Measurements from ENCODE around the gene TSC2.
"Not testable (repeated sequence)": the region's sequence is repeated elsewhere in the genome, so short reads cannot be mapped to it uniquely, and the experiment has no call there.

TSC2 gene

DNA sequence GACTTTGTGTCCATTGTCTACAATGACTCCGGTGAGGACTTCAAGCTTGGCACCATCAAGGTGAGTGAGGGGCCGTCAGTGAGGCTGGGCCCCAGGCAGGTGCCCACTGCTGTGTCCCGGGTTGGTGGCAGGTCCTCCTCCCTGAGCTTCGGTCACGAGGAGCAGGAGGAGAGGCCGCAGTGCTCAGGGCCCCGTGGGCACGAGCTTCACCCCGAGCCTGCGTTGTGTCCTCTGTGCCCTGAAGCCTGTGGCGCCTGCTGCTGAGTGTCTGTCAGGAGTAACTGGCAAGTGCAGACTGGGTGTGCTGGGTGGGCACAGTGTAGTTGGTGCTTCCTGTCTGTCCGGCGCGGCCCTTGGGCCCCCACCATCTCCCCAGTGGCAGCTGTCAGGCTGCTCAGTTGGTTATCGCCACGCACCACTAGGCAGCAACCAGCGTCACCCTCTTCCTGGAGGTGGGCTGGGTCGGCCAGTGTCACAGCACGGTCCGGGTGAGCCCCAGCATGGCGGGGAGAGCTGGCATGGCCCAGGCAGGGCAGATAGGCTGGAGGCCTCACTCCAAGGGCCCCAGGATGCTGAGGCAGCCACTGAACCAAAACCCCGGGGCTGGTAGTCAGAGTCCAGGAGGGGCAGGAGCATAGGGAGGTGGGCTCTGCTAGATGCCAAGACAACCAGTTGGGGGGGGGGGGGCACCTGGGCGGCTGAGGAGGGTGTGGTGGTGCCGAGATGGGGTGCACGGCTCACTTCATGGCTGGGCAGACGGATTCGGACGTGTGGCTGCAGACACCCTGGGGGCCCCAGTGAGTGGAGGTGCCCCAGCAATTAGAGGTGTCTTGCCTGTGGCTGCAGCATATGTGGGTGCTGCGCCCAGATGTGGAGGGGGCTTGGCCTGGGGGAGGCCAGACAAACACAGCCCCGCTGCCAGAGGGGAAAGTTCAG lies 39.3 kb downstream of the TSC2 start:
- DNase-seq = no peak

DNA sequence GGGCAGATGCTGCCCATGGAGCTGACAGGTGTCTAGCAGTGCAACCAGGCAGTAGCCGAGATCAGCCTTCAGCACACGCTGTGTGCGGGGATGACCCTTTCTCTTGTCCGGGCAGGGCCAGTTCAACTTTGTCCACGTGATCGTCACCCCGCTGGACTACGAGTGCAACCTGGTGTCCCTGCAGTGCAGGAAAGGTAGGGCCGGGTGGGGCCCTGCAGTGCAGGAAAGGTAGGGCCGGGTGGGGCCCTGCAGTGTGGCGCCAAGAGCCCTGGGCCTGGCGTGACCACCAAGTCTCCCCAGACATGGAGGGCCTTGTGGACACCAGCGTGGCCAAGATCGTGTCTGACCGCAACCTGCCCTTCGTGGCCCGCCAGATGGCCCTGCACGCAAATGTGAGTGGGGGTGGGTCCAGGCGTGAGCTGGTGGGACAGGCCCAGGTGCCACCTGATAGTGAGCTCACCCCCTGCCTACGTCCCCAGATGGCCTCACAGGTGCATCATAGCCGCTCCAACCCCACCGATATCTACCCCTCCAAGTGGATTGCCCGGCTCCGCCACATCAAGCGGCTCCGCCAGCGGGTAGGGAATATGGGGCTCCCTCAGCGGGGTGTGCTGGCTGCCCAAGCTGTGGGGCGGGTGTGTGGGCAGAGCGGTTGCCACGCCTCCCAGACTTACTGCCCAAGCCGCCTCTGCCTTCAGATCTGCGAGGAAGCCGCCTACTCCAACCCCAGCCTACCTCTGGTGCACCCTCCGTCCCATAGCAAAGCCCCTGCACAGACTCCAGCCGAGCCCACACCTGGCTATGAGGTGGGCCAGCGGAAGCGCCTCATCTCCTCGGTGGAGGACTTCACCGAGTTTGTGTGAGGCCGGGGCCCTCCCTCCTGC lies 40.2 kb downstream of the TSC2 start:
- no peak for DNase-seq

DNA sequence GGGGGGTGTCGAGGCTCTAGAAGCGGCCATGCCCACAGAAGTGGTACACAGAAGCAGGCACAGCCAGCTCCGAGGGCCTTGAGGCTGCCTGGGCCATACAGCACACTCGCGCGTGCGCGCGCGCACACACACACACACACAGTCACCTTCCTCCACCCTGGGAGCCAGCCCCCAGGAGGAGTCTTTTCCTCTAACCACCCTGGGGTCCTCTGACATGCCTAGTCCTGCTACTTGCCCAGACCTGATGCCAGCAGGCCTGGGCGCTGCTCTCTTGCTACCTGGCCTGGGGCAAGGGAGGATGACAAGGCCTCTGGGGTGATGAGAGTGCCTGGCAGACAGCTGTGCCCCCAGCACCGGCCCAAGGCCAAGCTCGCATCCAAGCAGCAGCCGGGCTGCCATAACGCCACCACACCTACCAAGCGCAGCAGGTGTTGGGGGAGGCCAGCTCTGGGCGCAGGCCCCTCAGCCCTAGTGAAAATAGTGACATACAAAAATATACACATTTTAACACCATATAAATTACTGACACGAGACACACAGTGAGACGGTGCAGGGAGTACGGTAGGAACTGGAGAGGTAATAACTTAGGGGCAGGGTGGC lies 41.1 kb downstream of the TSC2 start:
- no peak for DNase-seq

DNA sequence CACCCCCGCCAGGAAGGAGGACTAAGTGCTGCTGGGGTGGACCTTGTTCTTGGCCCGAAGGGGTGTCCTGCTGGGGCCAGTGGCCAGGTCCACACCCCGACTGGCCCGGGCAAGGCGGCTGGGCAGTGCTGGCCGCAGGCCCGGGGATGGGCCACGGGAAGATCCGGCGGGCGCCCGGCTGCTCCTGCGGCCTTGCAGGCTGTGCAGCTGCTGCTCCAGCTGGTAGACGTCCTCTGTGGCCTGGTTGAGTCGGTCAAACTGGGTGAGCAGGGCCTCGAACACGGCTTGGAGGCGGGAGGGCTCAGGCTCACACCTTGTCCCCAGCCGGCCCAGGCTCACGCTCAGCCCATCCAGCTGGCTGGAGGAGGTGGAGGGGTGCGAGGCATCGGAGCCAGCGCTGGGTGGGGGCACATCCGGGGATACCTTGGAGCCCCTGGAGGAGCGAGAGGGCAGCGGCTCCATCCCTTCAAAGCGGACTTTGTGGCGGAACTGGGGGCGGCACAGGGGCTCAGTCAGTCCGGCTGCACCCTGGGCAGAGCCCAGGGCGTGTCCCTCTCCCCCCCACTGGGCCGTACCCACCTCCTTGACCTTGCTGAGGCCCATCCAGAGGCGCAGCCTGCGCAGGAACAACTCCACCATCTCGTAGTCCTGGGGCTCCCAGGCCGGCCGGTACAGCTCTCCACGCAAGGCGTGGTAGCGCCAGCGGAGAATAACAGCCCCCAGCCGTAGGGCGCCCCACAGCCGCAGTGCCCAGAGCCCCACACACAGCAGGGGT lies 42.1 kb downstream of the TSC2 start:
- no peak for DNase-seq

- no peak for DNase-seq
These were observed 42.6 kb downstream of the TSC2 start for GRCh38 chr16:2090481-2090776.

DNA sequence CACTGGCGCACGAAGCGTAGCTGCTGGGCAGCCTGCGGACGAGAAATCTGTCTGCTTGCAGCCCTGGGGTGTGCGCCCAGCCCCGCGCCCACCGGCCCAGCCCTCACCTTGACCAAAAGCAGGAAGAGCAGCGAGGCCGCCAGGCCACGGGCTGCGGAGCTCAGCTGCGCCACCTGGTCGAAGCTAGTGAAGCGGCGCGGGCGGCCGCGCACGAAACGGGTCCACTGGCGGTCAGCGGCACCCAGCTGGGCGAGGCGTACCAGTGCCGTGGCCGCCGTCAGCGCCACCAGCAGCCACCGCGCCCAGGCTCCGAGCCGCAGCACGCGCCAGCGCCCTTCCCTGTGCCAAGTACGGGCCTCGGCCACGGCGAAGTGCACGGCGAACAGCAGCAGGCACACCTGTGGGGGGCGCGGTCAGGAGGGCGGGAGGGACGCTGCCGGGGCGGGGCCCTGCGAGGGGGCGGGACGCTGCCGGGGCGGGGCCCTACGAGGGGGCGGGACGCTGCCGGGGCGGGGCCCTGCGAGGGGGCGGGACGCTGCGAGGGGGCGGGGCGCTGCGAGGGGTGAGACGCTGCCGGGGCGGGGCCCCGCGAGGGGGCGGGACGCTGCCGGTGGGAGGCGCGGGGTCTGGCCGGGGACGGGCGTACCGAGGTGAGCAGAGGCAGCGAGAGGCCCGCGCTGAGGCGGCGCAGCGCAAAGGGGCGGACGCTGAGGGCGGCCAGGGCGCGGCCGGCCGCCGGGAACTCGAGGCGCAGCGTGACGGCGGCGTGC lies 43.2 kb downstream of the TSC2 start:
- DNase-seq = peak in 2 of 3 donors; percentile 1 to 10

DNA sequence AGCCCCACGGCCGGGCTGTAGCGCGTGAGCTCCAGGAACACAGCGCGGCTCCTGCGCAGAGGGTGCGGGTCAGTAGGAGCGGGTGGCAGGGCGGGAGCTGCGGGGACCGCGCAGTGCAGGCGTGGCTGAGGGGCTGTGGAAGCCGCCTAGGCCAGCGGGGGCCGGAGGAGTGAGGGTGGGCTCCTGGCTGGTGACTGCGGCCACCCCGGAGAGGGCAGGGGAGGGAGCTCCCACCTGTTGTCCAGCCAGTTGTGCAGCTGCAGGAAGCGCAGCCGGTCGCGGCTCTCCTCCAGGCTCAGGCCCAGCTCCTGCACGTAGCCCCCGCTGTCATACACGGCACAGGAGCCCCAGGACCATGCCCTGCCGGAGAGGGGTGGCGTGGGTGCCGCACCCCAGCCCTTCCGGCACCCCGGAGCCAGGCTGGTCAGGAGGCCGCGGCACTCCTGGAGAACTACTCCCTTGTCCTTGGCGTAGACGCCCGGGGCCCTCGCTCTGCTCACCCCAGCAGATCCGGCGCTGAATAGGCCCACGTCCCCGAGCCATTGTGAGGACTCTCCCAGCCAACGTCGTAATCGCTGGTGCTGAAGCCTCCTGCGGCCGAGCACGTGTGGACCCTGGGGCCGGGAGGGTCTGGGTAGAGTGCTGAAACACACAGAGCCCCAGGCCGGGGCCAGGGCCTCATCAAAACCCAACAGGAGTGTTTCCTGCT lies 43.9 kb downstream of the TSC2 start:
- no peak for DNase-seq

- DNase-seq = no peak
These were observed 44.5 kb downstream of the TSC2 start for GRCh38 chr16:2092256-2092620.

DNA sequence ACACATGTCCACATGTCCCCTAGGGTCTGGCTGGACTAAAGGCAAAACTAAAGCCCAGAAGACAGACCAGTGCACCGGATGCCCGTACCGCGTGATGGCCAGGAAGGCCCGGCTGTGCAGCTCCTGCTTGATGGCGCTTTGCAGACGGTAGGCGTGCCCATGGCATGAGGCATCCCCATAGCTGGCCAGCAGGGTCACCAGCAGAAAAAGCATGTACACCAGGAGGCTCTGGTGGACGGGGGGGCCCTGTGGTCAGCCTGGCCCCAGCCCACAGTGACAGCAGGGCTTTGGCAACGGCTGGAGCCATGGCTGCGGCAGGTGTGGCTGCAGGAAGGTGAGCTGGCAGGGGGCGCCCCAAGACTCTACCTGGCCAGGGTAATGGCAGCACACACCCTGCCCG lies 45.1 kb downstream of the TSC2 start:
- DNase-seq = no peak

- DNase-seq = no peak
These were observed 46.0 kb downstream of the TSC2 start for GRCh38 chr16:2093793-2094192.

DNA sequence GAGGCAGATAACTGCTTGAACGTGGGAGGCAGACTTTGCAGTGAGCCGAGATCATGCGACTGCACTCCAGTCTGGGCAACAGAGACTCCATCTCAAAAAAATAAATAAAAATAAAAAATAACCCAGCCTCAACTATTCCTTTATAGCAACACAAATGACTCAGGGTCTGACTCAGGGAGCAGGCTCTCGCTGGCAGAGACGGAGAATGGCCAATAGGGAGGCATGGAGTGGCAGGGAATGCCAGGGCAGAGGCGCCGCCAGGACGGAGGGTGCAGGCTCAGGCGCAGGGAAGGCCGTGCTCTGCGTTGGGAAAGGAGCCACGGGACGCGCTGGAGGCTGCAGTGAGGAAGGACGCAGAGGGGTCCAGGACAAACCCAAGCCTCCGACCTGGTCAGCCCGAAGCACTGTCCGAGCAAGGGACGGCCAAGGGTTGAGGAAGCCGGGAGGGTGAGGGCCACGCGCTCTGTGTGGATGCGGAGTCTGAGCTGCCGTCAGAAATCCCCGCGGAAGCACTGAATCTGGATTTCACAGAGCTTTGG lies 47.6 kb downstream of the TSC2 start:
- DNase-seq = no peak

DNA sequence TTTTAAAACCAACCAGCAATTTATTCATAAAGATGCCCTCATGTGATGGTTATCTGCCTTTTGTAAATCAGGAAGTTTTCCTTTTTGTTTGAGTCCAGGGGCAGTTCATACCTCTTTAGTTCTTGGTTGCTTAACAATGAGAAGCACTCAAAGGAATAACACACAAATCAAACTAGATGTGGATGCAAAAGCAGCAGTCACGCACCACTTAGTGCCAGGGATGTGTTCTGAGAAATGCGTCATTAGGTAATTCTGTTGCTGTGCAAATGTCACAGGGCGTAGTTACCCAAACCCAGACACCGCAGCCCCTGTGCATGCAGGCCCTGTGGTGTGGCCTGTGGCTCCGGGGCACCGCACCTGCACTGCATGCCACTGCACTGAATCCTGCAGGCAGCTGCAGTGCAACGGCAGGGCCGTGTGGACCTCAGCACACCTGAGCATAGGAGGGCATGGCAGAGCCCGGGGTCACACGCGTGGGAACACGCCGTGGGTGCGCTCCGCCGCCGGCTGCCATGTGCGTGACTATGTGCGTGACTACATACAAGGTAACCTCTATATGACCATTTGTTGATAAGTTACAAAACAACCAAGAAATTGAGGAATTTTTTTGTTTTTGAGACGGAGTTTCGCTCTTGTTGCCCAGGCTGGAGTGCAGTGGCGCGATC lies 48.3 kb downstream of the TSC2 start:
- no peak for DNase-seq

DNA sequence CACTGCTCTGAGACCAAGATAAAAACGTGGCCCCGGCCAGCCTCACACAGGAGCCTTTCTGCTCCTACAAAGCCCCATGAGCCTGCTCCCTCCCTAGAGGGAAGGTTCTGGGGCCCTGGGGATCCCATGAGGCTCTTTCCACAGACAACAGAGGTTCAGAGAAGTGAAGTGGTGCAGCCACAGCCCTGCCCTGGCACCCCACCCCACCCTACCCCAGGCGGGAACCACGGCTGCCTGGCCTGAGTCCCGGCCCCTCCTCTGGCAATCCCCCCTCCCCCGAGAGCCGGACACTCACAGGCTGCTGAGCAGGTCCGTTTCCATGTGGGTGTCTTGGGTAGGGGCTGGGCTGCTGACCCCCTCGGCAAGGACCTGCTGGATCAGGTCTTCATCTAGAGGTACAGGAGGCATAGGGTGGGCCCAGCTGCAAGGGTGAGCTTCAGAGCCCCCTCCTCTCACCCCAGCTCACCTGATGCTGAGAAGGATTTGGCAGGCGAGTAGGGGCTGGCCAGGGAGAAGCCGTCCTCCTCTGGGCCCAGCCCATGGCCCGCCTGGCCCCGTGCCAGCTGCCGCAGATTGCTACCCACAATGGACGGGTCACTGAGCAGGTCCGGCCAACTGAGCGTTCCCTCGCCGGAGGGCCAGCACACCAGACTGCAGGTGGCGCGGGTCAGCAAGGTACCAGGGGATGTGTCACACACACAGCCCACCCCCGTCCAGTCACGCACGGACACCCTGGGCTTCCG lies 49.2 kb downstream of the TSC2 start:
- no peak for DNase-seq

DNA sequence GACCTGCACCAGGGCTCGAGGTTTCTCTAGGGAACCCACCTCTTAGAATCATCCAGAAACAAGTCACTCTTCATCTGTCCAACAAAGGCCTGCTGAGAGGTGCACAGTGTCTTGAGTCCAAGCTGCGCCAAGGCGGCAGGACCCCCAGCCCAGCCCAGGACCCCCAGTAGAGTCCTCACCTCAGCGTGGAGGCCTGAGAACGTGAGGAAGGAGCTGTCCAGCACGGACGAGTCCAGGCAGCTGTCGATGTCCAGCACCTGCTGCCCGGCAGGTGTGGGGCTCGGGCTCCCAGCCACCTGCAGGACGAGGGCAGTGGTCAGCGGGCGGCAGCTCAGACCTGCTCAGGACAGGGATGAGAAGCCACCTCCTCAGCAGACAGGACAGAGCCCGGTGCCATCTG lies 49.9 kb downstream of the TSC2 start:
- DNase-seq = not testable (repeated sequence)

DNA sequence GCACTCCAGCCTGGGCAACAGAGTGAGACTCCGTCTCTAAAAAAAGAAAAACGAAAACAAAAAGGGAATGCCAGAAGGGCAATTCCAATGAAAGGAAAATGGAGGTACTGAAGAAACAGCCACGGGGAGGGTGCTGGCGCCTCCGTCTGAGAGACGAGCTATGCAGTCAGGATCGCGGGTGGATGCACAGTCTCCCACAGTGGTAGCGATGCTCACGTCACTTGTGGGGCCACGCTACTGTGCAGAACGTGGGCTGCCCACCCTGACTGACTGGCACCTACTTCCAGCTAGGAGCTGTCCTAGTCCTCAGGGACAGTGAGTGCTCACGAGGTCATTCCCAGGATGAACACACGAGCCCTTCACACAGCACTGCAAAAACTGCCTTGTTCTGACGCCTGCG lies 53.8 kb downstream of the TSC2 start:
- DNase-seq = not testable (repeated sequence)

DNA sequence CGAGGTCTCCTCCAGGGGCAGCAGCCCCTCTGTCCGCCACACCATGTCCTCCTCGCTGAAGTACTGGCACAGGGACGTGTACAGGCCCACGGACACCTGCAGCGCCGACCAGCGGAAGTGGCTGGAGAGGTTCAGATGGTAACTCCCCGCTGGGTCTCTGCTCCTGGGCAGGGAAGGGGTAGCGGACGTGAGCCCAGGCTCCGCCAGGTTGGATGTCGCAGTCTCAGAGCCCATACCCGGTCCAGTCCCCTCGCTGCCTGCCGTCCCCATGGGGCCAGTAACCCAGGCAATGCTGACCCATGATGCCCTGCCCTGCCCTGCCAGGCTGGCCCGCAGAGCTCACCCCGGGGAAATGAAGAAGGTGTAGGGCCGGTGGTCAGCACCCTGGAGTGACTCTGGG lies 54.7 kb downstream of the TSC2 start:
- no peak for DNase-seq

GRCh38 chr16:2104464-2104863 lies 56.7 kb downstream of the TSC2 start:
- not testable (repeated sequence) for DNase-seq

DNA sequence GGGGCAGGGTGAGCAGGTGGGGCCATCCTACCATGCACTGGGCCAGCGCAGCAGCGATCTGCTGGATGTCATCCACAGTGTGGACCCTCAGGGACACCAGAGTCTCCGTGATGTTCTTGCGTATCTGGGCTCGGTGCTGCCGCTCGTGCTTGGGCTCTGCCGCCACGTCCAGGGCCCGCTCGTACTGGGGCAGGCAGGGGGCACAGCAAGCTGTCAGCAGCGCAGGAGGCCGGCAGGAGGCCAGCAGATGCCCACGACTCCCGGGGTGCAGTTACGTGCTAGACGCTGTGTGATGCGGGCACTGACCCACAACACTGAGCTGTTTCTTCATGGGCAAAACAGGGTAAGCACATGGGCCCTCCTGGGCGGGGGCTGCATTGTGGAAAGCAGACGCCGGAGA lies 57.5 kb downstream of the TSC2 start:
- DNase-seq = not testable (repeated sequence)

DNA sequence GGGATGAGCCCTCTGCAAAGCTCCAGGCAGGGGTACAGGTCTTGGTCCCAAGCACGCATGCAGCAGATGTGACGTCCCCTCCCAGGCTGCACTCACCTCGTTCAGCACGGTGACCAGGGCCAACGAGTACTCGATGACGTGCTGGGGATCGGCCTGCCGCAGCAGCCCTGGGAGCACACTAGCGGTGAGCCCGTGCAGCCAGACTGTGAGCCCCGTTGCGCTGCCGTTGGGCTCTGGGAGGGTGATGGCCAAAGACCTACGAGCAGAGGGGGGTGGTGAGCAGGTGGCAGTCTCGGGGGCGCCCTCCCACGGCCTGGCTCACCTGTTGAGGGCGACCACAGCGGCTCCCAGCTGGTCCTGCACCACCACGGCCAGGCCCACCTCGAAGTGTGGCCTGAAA lies 58.0 kb downstream of the TSC2 start:
- DNase-seq = not testable (repeated sequence)

DNA sequence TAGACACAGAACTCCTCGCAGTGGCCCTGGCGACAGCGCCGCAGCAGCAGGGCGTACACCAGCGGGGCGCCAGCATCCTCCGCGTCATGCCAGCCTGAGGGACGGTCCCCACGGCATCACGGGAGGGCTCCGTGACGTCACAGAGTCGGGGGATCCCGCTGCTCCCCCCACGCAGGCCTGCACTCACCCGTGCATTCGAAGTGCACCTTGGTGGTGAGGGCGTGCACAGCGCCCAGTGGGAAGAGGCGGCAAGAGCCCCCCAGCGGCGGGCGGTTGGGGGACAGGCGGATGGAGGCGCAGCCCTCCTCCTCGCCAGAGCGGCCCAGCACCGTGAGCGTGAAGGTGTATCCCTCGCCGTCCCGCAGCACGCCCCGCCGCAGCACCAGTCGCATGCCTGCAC lies 58.4 kb downstream of the TSC2 start:
- DNase-seq = not testable (repeated sequence)
